Lower leg skin (tissue), 3 donors: ENCODE results near the gene FAM204A.

Experiments
- POLR2A ChIP-seq, 2 donors: fragments of 450-650 bp; IDR thresholded peaks; one replicate each; pipeline ENCODE4 v1.6.1; 2016 to 2017; ENCODE audit warnings: antibody characterized with exemption in 2 of 2, mild to moderate bottlenecking in 1 of 2, moderate library complexity in 1 of 2
- TF ChIP-seq, protein P1 (sequence below), 3 donors: fragments of 450-650 bp; IDR thresholded peaks; one replicate each; pipeline ENCODE4 v1.5.1; 2016; ENCODE audit warnings: antibody characterized with exemption in 3 of 3, mild to moderate bottlenecking in 3 of 3, moderate library complexity in 2 of 3

DNA sequence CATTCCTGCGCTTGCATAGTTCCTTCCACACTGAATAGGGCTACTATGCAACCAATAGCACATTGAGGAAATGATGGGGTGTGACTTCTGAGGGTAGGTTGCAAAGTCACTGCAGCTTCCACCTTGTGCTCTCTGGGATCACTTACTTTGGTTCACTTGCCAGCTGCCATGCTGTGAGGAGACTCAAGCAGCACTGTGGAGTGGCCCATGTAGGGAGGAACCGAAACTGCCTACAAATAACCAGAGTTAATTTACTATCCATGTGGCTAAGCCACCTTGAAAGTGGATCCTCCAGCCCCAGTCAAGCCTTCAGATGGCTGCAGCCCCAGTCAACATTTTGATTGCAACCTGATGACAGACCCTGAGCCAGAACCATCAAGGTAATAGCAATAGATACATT lies 64.3 kb downstream of the FAM204A start:
- TF ChIP-seq, protein P1, sequence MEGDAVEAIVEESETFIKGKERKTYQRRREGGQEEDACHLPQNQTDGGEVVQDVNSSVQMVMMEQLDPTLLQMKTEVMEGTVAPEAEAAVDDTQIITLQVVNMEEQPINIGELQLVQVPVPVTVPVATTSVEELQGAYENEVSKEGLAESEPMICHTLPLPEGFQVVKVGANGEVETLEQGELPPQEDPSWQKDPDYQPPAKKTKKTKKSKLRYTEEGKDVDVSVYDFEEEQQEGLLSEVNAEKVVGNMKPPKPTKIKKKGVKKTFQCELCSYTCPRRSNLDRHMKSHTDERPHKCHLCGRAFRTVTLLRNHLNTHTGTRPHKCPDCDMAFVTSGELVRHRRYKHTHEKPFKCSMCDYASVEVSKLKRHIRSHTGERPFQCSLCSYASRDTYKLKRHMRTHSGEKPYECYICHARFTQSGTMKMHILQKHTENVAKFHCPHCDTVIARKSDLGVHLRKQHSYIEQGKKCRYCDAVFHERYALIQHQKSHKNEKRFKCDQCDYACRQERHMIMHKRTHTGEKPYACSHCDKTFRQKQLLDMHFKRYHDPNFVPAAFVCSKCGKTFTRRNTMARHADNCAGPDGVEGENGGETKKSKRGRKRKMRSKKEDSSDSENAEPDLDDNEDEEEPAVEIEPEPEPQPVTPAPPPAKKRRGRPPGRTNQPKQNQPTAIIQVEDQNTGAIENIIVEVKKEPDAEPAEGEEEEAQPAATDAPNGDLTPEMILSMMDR (IDR thresholded peaks at IDR 0.05), result no peak
- TF ChIP-seq POLR2A (IDR thresholded peaks at IDR 0.05), result no peak
